Spleen (tissue), 7 donors: ENCODE measurements around the gene RPA4.

Experiments used
- POLR2AphosphoS5 ChIP-seq, 3 donors: sonication (generic); formaldehyde crosslinking; IDR thresholded peaks; one replicate each; pipeline ENCODE4 v1.5.1; 2017; ENCODE audit warnings: antibody characterized with exemption in 3 of 3
- TF ChIP-seq, protein P1 (sequence below), 11 experiments: fragments of 200-600 bp in 7 of 11; fragments of 450-650 bp in 4 of 11; sonication (generic) in 4 of 11; IDR thresholded peaks in 8 of 11; conservative IDR thresholded peaks in 3 of 11; 1 replicate in 7 of 11; 2 replicates in 4 of 11; pipeline versions ENCODE4 v1.4.0 to v1.8.0; 2016 to 2021; ENCODE audit warnings: antibody characterized with exemption in 11 of 11, inconsistent platforms in 4 of 11, mild to moderate bottlenecking in 1 of 11
- donor health status: DM: no; HTN: no; CAD: no; lungs with moderate emphysema.
- donor health status: DM: no; HTN: no; CAD: no.
- donor health status: DM: no; HTN: no; CAD: no.

DNA sequence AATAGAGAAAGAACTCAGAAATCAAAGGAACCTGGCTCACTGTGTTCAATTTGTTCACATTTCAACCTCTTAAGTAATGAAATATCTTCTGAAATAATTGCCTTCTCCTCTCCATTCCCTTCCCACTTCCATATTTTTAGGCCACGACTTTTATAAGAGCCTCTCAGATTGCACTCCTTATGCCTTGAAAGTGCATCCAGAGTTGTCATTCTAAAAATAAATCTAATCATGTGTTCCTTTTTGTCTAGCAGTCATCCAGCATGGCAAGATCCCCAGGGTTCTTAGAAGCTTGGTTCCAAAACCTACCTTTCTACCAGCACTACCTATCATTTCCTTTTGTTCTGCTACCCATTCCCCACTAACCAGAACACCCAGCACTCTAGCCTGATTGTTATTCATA lies 42.4 kb upstream of the RPA4 start:
- TF ChIP-seq, protein P1, sequence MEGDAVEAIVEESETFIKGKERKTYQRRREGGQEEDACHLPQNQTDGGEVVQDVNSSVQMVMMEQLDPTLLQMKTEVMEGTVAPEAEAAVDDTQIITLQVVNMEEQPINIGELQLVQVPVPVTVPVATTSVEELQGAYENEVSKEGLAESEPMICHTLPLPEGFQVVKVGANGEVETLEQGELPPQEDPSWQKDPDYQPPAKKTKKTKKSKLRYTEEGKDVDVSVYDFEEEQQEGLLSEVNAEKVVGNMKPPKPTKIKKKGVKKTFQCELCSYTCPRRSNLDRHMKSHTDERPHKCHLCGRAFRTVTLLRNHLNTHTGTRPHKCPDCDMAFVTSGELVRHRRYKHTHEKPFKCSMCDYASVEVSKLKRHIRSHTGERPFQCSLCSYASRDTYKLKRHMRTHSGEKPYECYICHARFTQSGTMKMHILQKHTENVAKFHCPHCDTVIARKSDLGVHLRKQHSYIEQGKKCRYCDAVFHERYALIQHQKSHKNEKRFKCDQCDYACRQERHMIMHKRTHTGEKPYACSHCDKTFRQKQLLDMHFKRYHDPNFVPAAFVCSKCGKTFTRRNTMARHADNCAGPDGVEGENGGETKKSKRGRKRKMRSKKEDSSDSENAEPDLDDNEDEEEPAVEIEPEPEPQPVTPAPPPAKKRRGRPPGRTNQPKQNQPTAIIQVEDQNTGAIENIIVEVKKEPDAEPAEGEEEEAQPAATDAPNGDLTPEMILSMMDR (IDR thresholded peaks at IDR 0.05 in 8 of 11, conservative IDR thresholded peaks at IDR 0.05 in 3 of 11): no peak
- TF ChIP-seq POLR2AphosphoS5 (IDR thresholded peaks at IDR 0.05): no peak
